Lung (tissue), 12 donors: ENCODE results near the gene AKT2. TPM values are rescaled to one million over a fixed set of nuclear protein-coding genes. Genes with fewer than 3 reads are reported as not detected.
A peak's percentile ranks its signal among the peaks of the same experiment; 100 is the strongest.

ENCODE experiments used
- ATAC-seq: fragments of 200-7000 bp; cut with Tn5 transposase; one replicate; pipeline ENCODE4 v1.9.1; 2020; ENCODE audit warnings: moderate number of reproducible peaks; ENCODE audit not compliant: insufficient read depth, low FRiP score
- DNase-seq, 3 donors: peaks; one replicate each; pipeline ENCODE4 v3.0.0-alpha.2; 2013 to 2017
- H3K27ac ChIP-seq, 2 donors: one replicate each; pipeline ENCODE4 v1.5.1; 2013; ENCODE audit warnings: mild to moderate bottlenecking in 2 of 2, moderate library complexity in 2 of 2, control low read depth in 1 of 2, inconsistent platforms in 1 of 2, low read depth in 1 of 2, low read length in 1 of 2
- H3K27me3 ChIP-seq, 3 donors: one replicate each; pipeline ENCODE4 v1.5.1; 2013; ENCODE audit warnings: low read length in 2 of 3; ENCODE audit not compliant: control insufficient read depth in 3 of 3, insufficient read depth in 3 of 3
- H3K36me3 ChIP-seq, 4 donors: one replicate each; pipeline ENCODE4 v1.5.1; 2013; ENCODE audit warnings: low read length in 4 of 4, mild to moderate bottlenecking in 1 of 4, moderate library complexity in 1 of 4; ENCODE audit not compliant: control insufficient read depth in 4 of 4, insufficient read depth in 4 of 4
- H3K4me1 ChIP-seq, 5 donors: one replicate each; pipeline ENCODE4 v1.5.1; 2013; ENCODE audit warnings: low read length in 5 of 5, mild to moderate bottlenecking in 2 of 5, moderate library complexity in 1 of 5; ENCODE audit not compliant: control insufficient read depth in 5 of 5, insufficient read depth in 5 of 5
- H3K4me3 ChIP-seq: one replicate; pipeline ENCODE4 v1.5.1; 2013; ENCODE audit warnings: mild to moderate bottlenecking, control low read depth, moderate library complexity
- H3K9ac ChIP-seq, 2 donors: one replicate each; pipeline ENCODE4 v1.5.1; 2013; ENCODE audit warnings: low read length in 2 of 2, control low read depth in 1 of 2; ENCODE audit not compliant: insufficient read depth in 1 of 2
- H3K9me3 ChIP-seq, 4 donors: one replicate each; pipeline ENCODE4 v1.5.1; 2013; ENCODE audit warnings: low read length in 3 of 4, mild to moderate bottlenecking in 1 of 4, moderate library complexity in 1 of 4; ENCODE audit not compliant: control insufficient read depth in 4 of 4, insufficient read depth in 3 of 4
- WGBS, 2 donors: extraction: QIAGEN DNeasy Blood & Tissue Kit; methylation state at CpG; one replicate each; pipeline ENCODE4 v1.1.7; 2013; 5-methylcytosine and 5-hydroxymethylcytosine counted together
- polyA plus RNA-seq, 2 donors: library from polyadenylated mRNA; stranded (reverse); fragments of 200-250 nt; gene quantifications; one replicate each; pipeline ENCODE4 v1.2.1, GENCODE V29; 2013
- total RNA-seq, 2 donors: library from RNA; depleted of rRNA in 1 of 2; stranded (reverse); fragments of >200 nt in 1 of 2; gene quantifications; one replicate each; pipeline ENCODE4 v1.2.1, GENCODE V29; 2014 to 2021
- TF ChIP-seq, protein P1 (sequence below): IDR thresholded peaks from 2 replicates; pipeline ENCODE4 v1.5.1; 2012; ENCODE audit warnings: mild to moderate bottlenecking; ENCODE audit errors: control extremely low read depth, extremely low read depth
- donor health status: control.
- donor health status: control.
- donor health status: Bipolar disorder and iron deficiency.
- donor health status: healthy.
- donor health status: DM: yes; HTN: yes; CAD: no.

AKT2 gene
- total and polyA plus RNA-seq, 4 donors = 62.3 to 138 (median 93.1) TPM

- ATAC-seq (no peak), DNase-seq (no peak)
- TF ChIP-seq, protein P1, sequence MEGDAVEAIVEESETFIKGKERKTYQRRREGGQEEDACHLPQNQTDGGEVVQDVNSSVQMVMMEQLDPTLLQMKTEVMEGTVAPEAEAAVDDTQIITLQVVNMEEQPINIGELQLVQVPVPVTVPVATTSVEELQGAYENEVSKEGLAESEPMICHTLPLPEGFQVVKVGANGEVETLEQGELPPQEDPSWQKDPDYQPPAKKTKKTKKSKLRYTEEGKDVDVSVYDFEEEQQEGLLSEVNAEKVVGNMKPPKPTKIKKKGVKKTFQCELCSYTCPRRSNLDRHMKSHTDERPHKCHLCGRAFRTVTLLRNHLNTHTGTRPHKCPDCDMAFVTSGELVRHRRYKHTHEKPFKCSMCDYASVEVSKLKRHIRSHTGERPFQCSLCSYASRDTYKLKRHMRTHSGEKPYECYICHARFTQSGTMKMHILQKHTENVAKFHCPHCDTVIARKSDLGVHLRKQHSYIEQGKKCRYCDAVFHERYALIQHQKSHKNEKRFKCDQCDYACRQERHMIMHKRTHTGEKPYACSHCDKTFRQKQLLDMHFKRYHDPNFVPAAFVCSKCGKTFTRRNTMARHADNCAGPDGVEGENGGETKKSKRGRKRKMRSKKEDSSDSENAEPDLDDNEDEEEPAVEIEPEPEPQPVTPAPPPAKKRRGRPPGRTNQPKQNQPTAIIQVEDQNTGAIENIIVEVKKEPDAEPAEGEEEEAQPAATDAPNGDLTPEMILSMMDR = no peak
- 94 to 98% methylated on average over 2 of the region's 2 CpGs for WGBS, 2 donors
- no peaks in the 10 kb centered on the region for H3K9me3 ChIP-seq
- H3K27me3 ChIP-seq = no peaks in the 10 kb centered on the region
- no peak overlapping the region for H3K4me3 ChIP-seq
- no peak overlapping the region for H3K27ac ChIP-seq
- H3K9ac ChIP-seq = no peak overlapping the region
- H3K4me1 ChIP-seq = peaks cover 0 to 19% (median 8%) of the 10 kb centered on the region in 5 donors
- H3K36me3 ChIP-seq = peaks cover 5 to 36% (median 14%) of the 10 kb centered on the region in 4 donors
Measured at GRCh38 chr19:40243181-40243580, 42.0 kb downstream of the AKT2 start.

- DNase-seq (no peak), ATAC-seq (no peak)
- WGBS, 2 donors = 85 to 92% methylated on average over 12 of the region's 12 CpGs
- peaks cover 0 to 16% (median 8%) of the 10 kb centered on the region in 5 donors for H3K4me1 ChIP-seq
- H3K27me3 ChIP-seq = no peaks in the 10 kb centered on the region
- peak overlapping the region in 1 of 2 donors; percentile 85 for H3K27ac ChIP-seq
- TF ChIP-seq, protein P1 = no peak
- H3K9ac ChIP-seq = no peak overlapping the region
- no peak overlapping the region for H3K4me3 ChIP-seq
- H3K9me3 ChIP-seq = no peaks in the 10 kb centered on the region
- H3K36me3 ChIP-seq = peaks cover 5 to 42% (median 16%) of the 10 kb centered on the region in 4 donors
Measured at GRCh38 chr19:40242480-40242879, 42.7 kb downstream of the AKT2 start.

GRCh38 chr19:40241809-40242384 lies 43.2 kb downstream of the AKT2 start:
- TF ChIP-seq, protein P1 = no peak
- Histone ChIP-seq H3K4me1 (peaks cover 0 to 12% (median 8%) of the 10 kb centered on the region in 5 donors), H3K27me3 (no peaks in the 10 kb centered on the region), H3K27ac (peak overlapping the region in 1 of 2 donors; percentile 85), H3K4me3 (no peak overlapping the region), H3K36me3 (peaks cover 5 to 44% (median 19%) of the 10 kb centered on the region in 4 donors), H3K9me3 (no peaks in the 10 kb centered on the region), H3K9ac (no peak overlapping the region)
- 65 to 82% methylated on average over 21 of the region's 21 CpGs for WGBS, 2 donors
- ATAC-seq (peak; percentile 48), DNase-seq (peak in 2 of 3 donors; percentile 62 to 76)
